HEK293 (cell line): ENCODE measurements around the gene NIT1.

ENCODE experiments used
- BCL11B ChIP-seq: fragments of 450-650 bp; formaldehyde crosslinking; IDR thresholded peaks from 2 replicates; pipeline ENCODE4 v1.5.1; 2016; ENCODE audit warnings: low read depth, missing biosample characterization, missing genetic modification characterization
- CTCF ChIP-seq: fragments of 450-650 bp; formaldehyde crosslinking; IDR thresholded peaks from 2 replicates; pipeline ENCODE4 v1.5.1; 2016; ENCODE audit warnings: missing biosample characterization, missing genetic modification characterization
- GLIS1 ChIP-seq: fragments of 450-650 bp; formaldehyde crosslinking; IDR thresholded peaks from 2 replicates; pipeline ENCODE4 v1.5.1; 2016; ENCODE audit warnings: missing biosample characterization, missing genetic modification characterization
- MZF1 ChIP-seq: fragments of 450-650 bp; formaldehyde crosslinking; IDR thresholded peaks from 2 replicates; pipeline ENCODE4 v1.5.1; 2017; ENCODE audit warnings: missing biosample characterization, missing genetic modification characterization, borderline replicate concordance
- REST ChIP-seq: fragments of 450-650 bp; formaldehyde crosslinking; IDR thresholded peaks from 2 replicates; pipeline ENCODE4 v1.5.1; 2016; ENCODE audit warnings: missing biosample characterization, missing genetic modification characterization
- SP2 ChIP-seq: fragments of 450-650 bp; formaldehyde crosslinking; IDR thresholded peaks from 2 replicates; pipeline ENCODE4 v1.5.1; 2016; ENCODE audit warnings: missing biosample characterization, missing genetic modification characterization
- TSHZ1 ChIP-seq: fragments of 450-650 bp; formaldehyde crosslinking; IDR thresholded peaks from 2 replicates; pipeline ENCODE4 v1.5.1; 2016; ENCODE audit warnings: missing biosample characterization, missing genetic modification characterization, borderline replicate concordance
- YY1 ChIP-seq: fragments of 450-650 bp; formaldehyde crosslinking; IDR thresholded peaks from 2 replicates; pipeline ENCODE4 v1.5.1; 2018; ENCODE audit warnings: missing biosample characterization, missing genetic modification characterization
- ZBTB1 ChIP-seq: fragments of 450-650 bp; formaldehyde crosslinking; IDR thresholded peaks from 2 replicates; pipeline ENCODE4 v1.5.1; 2016; ENCODE audit warnings: missing biosample characterization, missing genetic modification characterization
- ZBTB21 ChIP-seq: fragments of 450-650 bp; formaldehyde crosslinking; IDR thresholded peaks from 2 replicates; pipeline ENCODE4 v1.5.1; 2017; ENCODE audit warnings: missing biosample characterization, missing genetic modification characterization
- ZBTB48 ChIP-seq: fragments of 450-650 bp; formaldehyde crosslinking; IDR thresholded peaks from 2 replicates; pipeline ENCODE4 v1.5.1; 2016; ENCODE audit warnings: missing biosample characterization, missing genetic modification characterization
- ZBTB7A ChIP-seq: fragments of 450-650 bp; formaldehyde crosslinking; IDR thresholded peaks from 2 replicates; pipeline ENCODE4 v1.5.1; 2016; ENCODE audit warnings: low read depth, missing biosample characterization, missing genetic modification characterization
- ZFP3 ChIP-seq: fragments of 450-650 bp; formaldehyde crosslinking; IDR thresholded peaks from 2 replicates; pipeline ENCODE4 v1.5.1; 2016; ENCODE audit warnings: low read depth, missing biosample characterization, missing genetic modification characterization
- ZNF146 ChIP-seq: fragments of 450-650 bp; formaldehyde crosslinking; IDR thresholded peaks from 2 replicates; pipeline ENCODE4 v1.5.1; 2016; ENCODE audit warnings: missing biosample characterization, missing genetic modification characterization
- ZNF211 ChIP-seq: fragments of 450-650 bp; formaldehyde crosslinking; IDR thresholded peaks from 2 replicates; pipeline ENCODE4 v1.5.1; 2016; ENCODE audit warnings: low read depth, missing biosample characterization, missing genetic modification characterization
- ZNF239 ChIP-seq: fragments of 450-650 bp; formaldehyde crosslinking; IDR thresholded peaks from 2 replicates; pipeline ENCODE4 v1.5.1; 2016; ENCODE audit warnings: missing biosample characterization, missing genetic modification characterization
- ZNF266 ChIP-seq: fragments of 450-650 bp; formaldehyde crosslinking; IDR thresholded peaks from 2 replicates; pipeline ENCODE4 v1.5.1; 2016; ENCODE audit warnings: missing biosample characterization, missing genetic modification characterization, low read depth
- ZNF311 ChIP-seq: fragments of 450-650 bp; formaldehyde crosslinking; IDR thresholded peaks from 2 replicates; pipeline ENCODE4 v1.5.1; 2017; ENCODE audit warnings: missing biosample characterization, missing genetic modification characterization, borderline replicate concordance
- ZNF350 ChIP-seq: fragments of 450-650 bp; formaldehyde crosslinking; IDR thresholded peaks from 2 replicates; pipeline ENCODE4 v1.5.0; 2017; ENCODE audit warnings: missing biosample characterization, mild to moderate bottlenecking, missing genetic modification characterization
- ZNF391 ChIP-seq: fragments of 450-650 bp; formaldehyde crosslinking; IDR thresholded peaks from 2 replicates; pipeline ENCODE4 v1.5.1; 2016; ENCODE audit warnings: low read depth, missing biosample characterization, missing genetic modification characterization, borderline replicate concordance
- ZNF404 ChIP-seq: fragments of 450-650 bp; formaldehyde crosslinking; IDR thresholded peaks from 2 replicates; pipeline ENCODE4 v1.5.1; 2017; ENCODE audit warnings: missing biosample characterization, missing genetic modification characterization
- ZNF423 ChIP-seq: fragments of 450-650 bp; formaldehyde crosslinking; IDR thresholded peaks from 2 replicates; pipeline ENCODE4 v1.5.1; 2016; ENCODE audit warnings: missing biosample characterization, missing genetic modification characterization
- ZNF48 ChIP-seq: fragments of 450-650 bp; formaldehyde crosslinking; IDR thresholded peaks from 2 replicates; pipeline ENCODE4 v1.5.1; 2016; ENCODE audit warnings: missing biosample characterization, missing genetic modification characterization
- ZNF514 ChIP-seq: fragments of 450-650 bp; formaldehyde crosslinking; IDR thresholded peaks from 2 replicates; pipeline ENCODE4 v1.5.1; 2016; ENCODE audit warnings: missing biosample characterization, missing genetic modification characterization
- ZNF529 ChIP-seq: fragments of 450-650 bp; formaldehyde crosslinking; IDR thresholded peaks from 2 replicates; pipeline ENCODE4 v1.5.1; 2017; ENCODE audit warnings: missing genetic modification characterization, missing biosample characterization; ENCODE audit not compliant: insufficient replicate concordance
- ZNF558 ChIP-seq: fragments of 450-650 bp; formaldehyde crosslinking; IDR thresholded peaks from 2 replicates; pipeline ENCODE4 v1.5.1; 2016; ENCODE audit warnings: missing biosample characterization, missing genetic modification characterization
- ZNF830 ChIP-seq: fragments of 450-650 bp; IDR thresholded peaks from 2 replicates; pipeline ENCODE4 v1.5.0; 2018; ENCODE audit warnings: missing biosample characterization, missing genetic modification characterization, low read depth, mild to moderate bottlenecking, moderate library complexity
- ZNF837 ChIP-seq: fragments of 450-650 bp; formaldehyde crosslinking; IDR thresholded peaks from 2 replicates; pipeline ENCODE4 v1.5.1; 2016; ENCODE audit warnings: missing biosample characterization, missing genetic modification characterization
- ZSCAN23 ChIP-seq: fragments of 450-650 bp; formaldehyde crosslinking; IDR thresholded peaks from 2 replicates; pipeline ENCODE4 v1.5.1; 2016; ENCODE audit warnings: missing biosample characterization, missing genetic modification characterization
- ZSCAN5A ChIP-seq: fragments of 450-650 bp; formaldehyde crosslinking; IDR thresholded peaks from 2 replicates; pipeline ENCODE4 v1.5.1; 2016; ENCODE audit warnings: missing biosample characterization, missing genetic modification characterization

Gene NIT1

GRCh38 chr1:161153682-161154337 lies 35.9 kb downstream of the NIT1 start, which contains the start of gene UFC1 (continued):
- no peak for TF ChIP-seq GLIS1
- TF ChIP-seq ZBTB7A, result no peak; the same call in 1 of the 2 replicates
- no peak for TF ChIP-seq ZNF837 (tag by site-specific recombination)
- peak; percentile 56 for TF ChIP-seq REST (tag by site-specific recombination)
- TF ChIP-seq ZNF146 (tag by site-specific recombination), result peak; percentile 4; the same call in 1 of the 2 replicates
- TF ChIP-seq ZNF311 (tag by site-specific recombination), result no peak
- no peak for TF ChIP-seq ZNF529
- peak; percentile 37 for TF ChIP-seq SP2 (tag by site-specific recombination)
- TF ChIP-seq ZBTB1, result peak; percentile 95
- no peak for TF ChIP-seq ZFP3
- peak; percentile 99 for TF ChIP-seq YY1 (tag by site-specific recombination)
- no peak for TF ChIP-seq ZNF266
- 0 out of 2 replicates have a peak, but pooled peaks have one; percentile 52 for TF ChIP-seq ZNF558 (tag by site-specific recombination)
- TF ChIP-seq TSHZ1 (tag by site-specific recombination), result no peak
- TF ChIP-seq ZNF211, result no peak
- TF ChIP-seq ZNF830 (tag by site-specific recombination), result no peak
- peak; percentile 49; the same call in 1 of the 2 replicates for TF ChIP-seq ZSCAN23 (tag by site-specific recombination)
- peak; percentile 72; the same call in 1 of the 2 replicates for TF ChIP-seq ZBTB21
- TF ChIP-seq BCL11B (tag by site-specific recombination), result no peak
- TF ChIP-seq ZNF391 (tag by site-specific recombination), result peak; percentile 89; the same call in 1 of the 2 replicates
- TF ChIP-seq ZBTB48 (tag by site-specific recombination), result peak; percentile 75; the same call in 1 of the 2 replicates
- TF ChIP-seq ZNF239 (tag by site-specific recombination), result no peak
- TF ChIP-seq CTCF (tag by site-specific recombination), result no peak
- TF ChIP-seq ZNF48 (tag by site-specific recombination), result no peak
- peak; percentile 47; the same call in 1 of the 2 replicates for TF ChIP-seq ZSCAN5A (tag by site-specific recombination)
- TF ChIP-seq MZF1, result peak; percentile 85
- no peak for TF ChIP-seq ZNF404 (tag by site-specific recombination)
- TF ChIP-seq ZNF514 (tag by site-specific recombination), result no peak
- TF ChIP-seq ZNF350 (tag by site-specific recombination), result no peak
- no peak for TF ChIP-seq ZNF423
